H1 (cell line): Measurements from ENCODE around the gene SEC62.

Experiments
- ATF3 ChIP-seq: IDR thresholded peaks from 2 replicates; pipeline ENCODE4 v1.6.1; 2011; ENCODE audit warnings: low read depth, mild to moderate bottlenecking, low read length; ENCODE audit not compliant: insufficient read depth
- BRCA1 ChIP-seq: IDR thresholded peaks from 2 replicates; pipeline ENCODE4 v1.6.1; 2012; ENCODE audit warnings: low read depth, low read length, improper control_type of control experiment
- CTCF ChIP-seq, 3 experiments: IDR thresholded peaks; 1 replicate in 2 of 3; 2 replicates in 1 of 3; pipeline versions ENCODE4 v1.5.1 to v1.6.1; 2011; ENCODE audit warnings: low read length in 3 of 3, mild to moderate bottlenecking in 3 of 3, inconsistent platforms in 2 of 3, low read depth in 1 of 3, moderate library complexity in 1 of 3; ENCODE audit not compliant: insufficient read depth in 1 of 3; ENCODE audit errors: control extremely low read depth in 1 of 3
- EP300 ChIP-seq, 2 experiments: IDR thresholded peaks; 1 replicate in 1 of 2; 2 replicates in 1 of 2; pipeline ENCODE4 v1.6.1; 2011 to 2012; ENCODE audit warnings: low read depth in 2 of 2, low read length in 2 of 2, mild to moderate bottlenecking in 2 of 2, borderline replicate concordance in 1 of 2, inconsistent platforms in 1 of 2, moderate library complexity in 1 of 2
- EZH2 ChIP-seq: fragments of 200-600 bp; sonication (generic); IDR thresholded peaks from 2 replicates; pipeline ENCODE4 v1.7.1; 2012; ENCODE audit warnings: low read depth, mild to moderate bottlenecking, moderate library complexity, low read length, inconsistent platforms; ENCODE audit not compliant: severe bottlenecking
- FOSL1 ChIP-seq: IDR thresholded peaks from 2 replicates; pipeline ENCODE4 v1.6.1; 2011; ENCODE audit warnings: mild to moderate bottlenecking, low read depth, low read length, moderate library complexity; ENCODE audit not compliant: insufficient read depth
- POLR2A ChIP-seq, 2 experiments: IDR thresholded peaks; 1 replicate in 1 of 2; 2 replicates in 1 of 2; pipeline ENCODE4 v1.6.1; 2011; ENCODE audit warnings: low read depth in 2 of 2, low read length in 2 of 2, mild to moderate bottlenecking in 2 of 2; ENCODE audit errors: control extremely low read depth in 1 of 2
- POLR2AphosphoS5 ChIP-seq: IDR thresholded peaks from 2 replicates; pipeline ENCODE4 v1.6.1; 2011; ENCODE audit warnings: low read depth, low read length
- RAD21 ChIP-seq, 2 experiments: IDR thresholded peaks in 1 of 2; conservative IDR thresholded peaks in 1 of 2; 2 replicates each; pipeline ENCODE4 v1.6.1; 2011; ENCODE audit warnings: low read depth in 2 of 2, low read length in 2 of 2, improper control_type of control experiment in 1 of 2, inconsistent platforms in 1 of 2, mild to moderate bottlenecking in 1 of 2, moderate library complexity in 1 of 2
- RFX5 ChIP-seq: IDR thresholded peaks from 2 replicates; pipeline ENCODE4 v1.6.1; 2011; ENCODE audit warnings: low read depth, low read length, improper control_type of control experiment, borderline replicate concordance
- SIN3A ChIP-seq, 2 experiments: IDR thresholded peaks in 1 of 2; conservative IDR thresholded peaks in 1 of 2; 2 replicates each; pipeline ENCODE4 v1.6.1; 2011 to 2012; ENCODE audit warnings: low read length in 2 of 2, improper control_type of control experiment in 1 of 2, low read depth in 1 of 2, mild to moderate bottlenecking in 1 of 2
- ZNF274 ChIP-seq: IDR thresholded peaks from 2 replicates; pipeline ENCODE4 v1.7.0; 2012; ENCODE audit warnings: low read length, borderline replicate concordance; ENCODE audit errors: extremely low read depth

- TF ChIP-seq CTCF (IDR thresholded peaks at IDR 0.05; ENCODE audit: control extremely low read depth in 1 of 3, insufficient read depth in 1 of 3, low read depth in 1 of 3, low read length in 3 of 3) (no peak), RFX5 (no peak), POLR2A (IDR thresholded peaks at IDR 0.05; ENCODE audit: control extremely low read depth in 1 of 2, low read depth in 2 of 2, low read length in 2 of 2) (no peak), FOSL1 (no peak), RAD21 (IDR thresholded peaks at IDR 0.05 in 1 of 2, conservative IDR thresholded peaks at IDR 0.05 in 1 of 2; ENCODE audit: low read depth in 2 of 2, low read length in 2 of 2) (no peak), BRCA1 (no peak), SIN3A (conservative IDR thresholded peaks at IDR 0.05 in 1 of 2, IDR thresholded peaks at IDR 0.05 in 1 of 2; ENCODE audit: low read depth in 1 of 2, low read length in 2 of 2) (no peak), EP300 (IDR thresholded peaks at IDR 0.05; ENCODE audit: borderline replicate concordance in 1 of 2, low read depth in 2 of 2, low read length in 2 of 2) (no peak), ATF3 (no peak), EZH2 (no peak), ZNF274 (no peak), POLR2AphosphoS5 (no peak)
These were observed 13.0 kb upstream of the SEC62 start for GRCh38 chr3:169953462-169954141.
